Amniotic epithelial cell (primary cell): Measurements from ENCODE around the gene DNAJB14.
A peak's percentile ranks its signal among the peaks of the same experiment; 100 is the strongest.
"Not testable (repeated sequence)": the region's sequence is repeated elsewhere in the genome, so short reads cannot be mapped to it uniquely, and the experiment has no call there.

Experiments
- DNase-seq: peaks from one replicate; pipeline ENCODE4 v3.0.0-alpha.2; 2010; ENCODE audit warnings: low read depth

DNAJB14 gene

DNA sequence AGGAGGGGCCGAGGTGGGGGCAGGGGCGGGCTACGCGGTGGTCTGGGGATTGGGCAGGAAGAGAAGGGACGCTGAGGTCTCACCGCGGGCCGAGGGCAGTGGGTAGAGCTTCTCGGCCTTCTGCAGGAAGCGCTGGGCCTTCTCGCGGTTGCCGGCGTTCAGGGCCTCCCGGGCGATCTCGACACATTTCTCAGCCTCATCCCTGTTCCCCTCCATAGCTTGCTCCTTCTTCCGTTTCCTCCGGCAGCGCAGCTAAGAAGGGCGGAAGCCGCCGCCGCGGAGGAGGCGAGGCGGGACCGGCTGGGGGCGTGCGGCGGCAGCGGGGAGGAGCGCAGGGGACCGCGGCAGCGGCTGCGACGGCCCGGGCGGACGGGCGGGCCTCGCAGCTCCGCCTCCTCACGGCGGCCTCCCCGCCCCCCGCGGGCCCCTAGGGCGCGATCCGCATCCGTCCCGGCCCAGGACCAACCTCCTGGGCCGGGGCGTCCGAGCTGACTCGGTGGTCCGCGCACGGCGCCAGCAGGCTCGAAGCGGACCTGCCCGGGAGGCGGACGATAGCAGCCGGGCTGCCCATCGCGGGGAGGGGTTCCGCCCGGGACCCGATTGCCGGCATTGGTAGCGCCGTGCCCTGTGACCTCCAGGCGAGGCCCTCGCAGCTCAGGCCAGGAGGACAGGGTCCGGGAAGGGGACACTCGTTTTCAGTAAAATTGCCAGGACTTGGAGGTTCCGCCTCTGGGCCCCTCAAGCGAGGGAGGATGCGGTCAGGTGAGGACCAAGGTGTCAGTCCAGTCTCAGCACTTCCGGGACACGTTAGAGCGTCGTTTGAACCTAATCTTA lies at the start of gene DNAJB14:
Gene DNAJB14, minus strand, starts transcription at position 263 of the 834 bp plus-strand sequence. Its CDS starts 47 bp downstream, at position 216.
- peak; percentile 69 for DNase-seq

DNA sequence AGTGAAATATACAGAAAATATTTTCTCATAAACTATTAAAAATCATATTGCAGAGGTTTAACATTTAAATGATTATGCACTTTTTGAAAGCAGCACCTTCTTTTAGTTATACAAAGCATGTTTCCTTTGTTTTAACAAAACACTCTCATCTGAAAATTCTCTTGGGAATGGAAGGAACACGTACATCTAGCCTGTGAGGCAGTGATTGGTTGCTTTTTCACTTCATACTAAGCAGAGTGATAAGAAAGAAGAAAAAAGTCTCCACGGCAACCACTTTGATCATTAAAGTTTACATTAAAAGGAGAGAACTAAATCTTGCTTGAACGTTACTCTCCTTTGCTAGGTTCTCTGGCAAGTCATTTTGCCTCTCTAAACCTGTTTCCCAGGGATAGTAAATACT lies 45.3 kb upstream of the DNAJB14 start:
- no peak for DNase-seq

DNA sequence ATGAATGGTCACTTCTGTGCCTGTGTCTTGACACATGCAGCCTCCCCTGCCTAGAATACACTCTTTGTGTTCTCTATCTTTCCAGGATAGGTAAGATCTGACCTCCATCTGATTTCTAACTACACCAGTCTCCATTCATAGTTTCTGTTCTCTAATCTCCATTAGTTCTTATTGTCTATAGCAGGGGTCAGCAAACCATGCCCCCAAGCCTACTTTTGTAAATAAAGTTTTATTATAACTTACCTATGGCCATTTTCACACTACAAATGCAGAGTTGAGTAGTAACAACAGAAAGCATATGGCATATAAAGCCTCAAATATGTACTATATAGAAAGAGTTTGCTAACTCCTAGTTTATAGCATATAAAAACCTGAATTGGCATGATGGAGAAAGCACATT lies 41.3 kb upstream of the DNAJB14 start:
- no peak for DNase-seq

DNA sequence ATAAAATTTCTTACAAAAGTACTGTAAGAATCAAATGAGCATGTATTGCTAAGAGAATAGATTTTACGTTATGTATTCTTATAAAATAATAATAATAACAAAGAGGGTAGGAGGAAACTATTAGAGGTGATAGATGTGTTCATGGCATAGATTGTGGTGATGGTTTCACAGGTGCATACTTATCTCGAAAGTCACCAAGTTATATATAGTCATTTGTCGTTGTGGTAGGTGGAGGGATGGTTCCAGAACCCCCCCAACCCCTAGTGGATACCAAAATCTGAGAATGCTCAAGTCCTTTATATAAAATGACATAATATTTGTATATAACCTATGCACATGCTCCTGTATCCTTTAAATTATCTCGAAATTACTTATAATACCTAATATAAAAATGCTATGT lies 40.4 kb upstream of the DNAJB14 start:
- DNase-seq, result no peak

DNA sequence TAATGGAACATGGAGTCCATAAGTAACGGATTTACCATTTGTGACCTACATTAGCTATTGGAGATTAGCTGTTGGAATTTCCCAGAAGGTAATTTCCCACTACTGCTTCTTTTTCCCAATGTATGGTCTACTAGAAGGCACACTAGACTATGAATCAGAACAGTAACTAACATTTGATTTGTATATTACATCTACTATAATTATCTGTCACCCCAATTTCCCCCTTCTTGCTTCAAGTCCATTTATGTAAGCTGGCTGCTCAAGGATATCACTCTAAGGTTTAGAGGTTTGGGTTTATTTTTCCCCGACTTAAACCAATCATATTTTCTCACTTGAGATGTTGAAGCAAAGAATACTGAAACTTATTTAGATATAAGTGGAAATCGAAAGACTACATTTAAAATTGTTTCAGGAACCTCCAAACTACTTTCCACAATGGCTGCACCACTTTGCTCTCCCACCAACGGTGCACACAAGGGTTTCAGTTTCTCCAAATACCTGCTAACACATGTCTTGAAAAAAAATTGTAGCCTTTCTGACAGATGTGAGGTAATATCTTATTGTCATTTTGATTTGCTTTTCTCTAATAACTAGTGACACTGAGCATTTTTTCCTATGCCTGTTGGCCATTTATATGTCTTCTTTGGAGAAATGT lies 37.0 kb upstream of the DNAJB14 start:
- DNase-seq, result no peak

DNA sequence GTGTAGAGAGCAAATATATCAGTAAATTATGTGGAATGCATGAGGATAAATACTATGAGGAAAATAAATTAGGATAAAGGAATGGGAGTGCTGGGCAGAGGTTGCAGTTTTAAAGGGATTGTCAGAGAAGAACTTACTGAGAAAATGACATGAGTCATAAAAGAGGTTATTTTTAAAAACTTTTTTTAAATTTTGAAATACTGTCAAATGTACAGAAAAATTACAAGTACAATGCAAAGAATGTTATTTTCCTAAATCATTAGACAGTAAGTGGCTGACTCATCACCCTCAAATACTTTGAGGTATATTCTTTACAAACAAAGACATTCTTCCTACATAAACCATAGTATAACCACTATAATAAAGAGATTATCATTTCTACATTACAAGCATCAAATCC lies 33.5 kb upstream of the DNAJB14 start:
- peak; percentile 8 for DNase-seq

GRCh38 chr4:99971453-99972111 lies 25.2 kb upstream of the DNAJB14 start:
- DNase-seq, result no peak

- DNase-seq, result peak; percentile 84
Measured at GRCh38 chr4:99968330-99968729, 21.9 kb upstream of the DNAJB14 start.

GRCh38 chr4:99966692-99967091 lies 20.3 kb upstream of the DNAJB14 start:
- peak; percentile 72 for DNase-seq

DNA sequence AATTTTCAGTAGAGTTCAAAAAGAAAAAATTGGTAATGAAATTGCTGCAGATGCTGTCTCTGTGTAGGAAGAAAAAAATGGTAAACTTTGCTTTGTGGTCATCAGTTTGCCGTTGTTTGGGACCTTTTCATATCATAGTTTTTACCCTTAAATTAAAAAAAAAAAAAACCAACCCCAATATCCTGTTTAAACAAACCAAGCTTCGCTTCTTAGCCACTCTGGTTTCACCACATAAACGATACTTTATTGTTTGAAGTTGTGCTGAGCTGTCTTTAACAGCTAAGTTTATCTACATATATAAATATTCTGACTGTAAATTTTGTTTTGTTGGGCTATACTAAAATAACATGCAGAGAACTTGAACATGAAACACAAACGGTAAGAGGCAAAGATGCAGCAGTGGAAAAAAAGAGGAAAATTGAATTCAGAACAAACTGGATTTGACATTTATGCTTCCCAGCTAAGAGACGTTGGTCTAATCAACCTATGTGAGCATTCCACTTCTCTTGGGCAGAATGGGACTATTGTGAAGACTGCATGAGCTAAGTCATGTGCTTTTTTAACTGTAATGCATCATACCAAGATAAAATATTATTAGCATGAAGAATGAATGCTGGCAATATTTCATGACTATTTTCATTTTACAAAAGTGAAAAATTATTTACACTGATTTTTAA lies 19.4 kb upstream of the DNAJB14 start:
- DNase-seq, result no peak

DNA sequence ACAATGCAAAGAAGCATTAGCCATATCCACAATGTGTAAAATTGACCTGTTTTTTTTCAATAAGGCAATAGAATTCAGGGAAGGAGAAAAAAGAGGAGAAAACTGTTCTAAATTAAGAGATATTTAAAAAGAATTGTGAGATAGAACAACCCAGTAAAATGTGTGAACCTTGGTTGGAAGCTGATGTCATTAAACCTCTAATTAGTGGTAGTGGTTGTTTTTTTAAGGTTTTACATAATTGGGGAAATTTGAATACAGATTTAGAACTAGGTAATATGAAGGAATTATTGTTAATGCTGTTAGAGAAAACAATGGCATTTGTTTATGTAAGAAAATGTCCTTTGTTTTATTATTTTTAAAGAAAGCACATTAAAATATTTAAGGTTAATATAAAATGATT lies 18.8 kb upstream of the DNAJB14 start:
- no peak for DNase-seq

GRCh38 chr4:99961711-99962110 lies 15.3 kb upstream of the DNAJB14 start:
- DNase-seq, result no peak

GRCh38 chr4:99960648-99961047 lies 14.2 kb upstream of the DNAJB14 start:
- DNase-seq, result no peak

- DNase-seq, result not testable (repeated sequence)
Measured at GRCh38 chr4:99958207-99958606, 11.8 kb upstream of the DNAJB14 start.

DNA sequence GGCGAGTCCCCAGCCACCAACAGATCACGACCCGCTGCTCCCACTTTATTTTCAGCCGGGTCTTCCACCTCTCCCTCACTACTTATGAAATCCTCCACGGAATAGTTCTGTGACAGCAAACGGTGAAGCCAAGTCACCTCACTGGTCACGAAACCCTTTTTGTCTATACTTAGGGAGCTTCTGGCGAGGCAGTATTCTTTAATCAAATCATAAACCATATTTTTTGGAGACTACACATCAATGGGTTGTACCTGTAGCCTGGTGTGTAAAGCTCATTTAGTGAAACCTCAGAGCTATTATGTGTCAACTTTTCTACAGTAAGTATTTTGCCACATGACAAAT lies 4.5 kb upstream of the DNAJB14 start:
- DNase-seq, result no peak

DNA sequence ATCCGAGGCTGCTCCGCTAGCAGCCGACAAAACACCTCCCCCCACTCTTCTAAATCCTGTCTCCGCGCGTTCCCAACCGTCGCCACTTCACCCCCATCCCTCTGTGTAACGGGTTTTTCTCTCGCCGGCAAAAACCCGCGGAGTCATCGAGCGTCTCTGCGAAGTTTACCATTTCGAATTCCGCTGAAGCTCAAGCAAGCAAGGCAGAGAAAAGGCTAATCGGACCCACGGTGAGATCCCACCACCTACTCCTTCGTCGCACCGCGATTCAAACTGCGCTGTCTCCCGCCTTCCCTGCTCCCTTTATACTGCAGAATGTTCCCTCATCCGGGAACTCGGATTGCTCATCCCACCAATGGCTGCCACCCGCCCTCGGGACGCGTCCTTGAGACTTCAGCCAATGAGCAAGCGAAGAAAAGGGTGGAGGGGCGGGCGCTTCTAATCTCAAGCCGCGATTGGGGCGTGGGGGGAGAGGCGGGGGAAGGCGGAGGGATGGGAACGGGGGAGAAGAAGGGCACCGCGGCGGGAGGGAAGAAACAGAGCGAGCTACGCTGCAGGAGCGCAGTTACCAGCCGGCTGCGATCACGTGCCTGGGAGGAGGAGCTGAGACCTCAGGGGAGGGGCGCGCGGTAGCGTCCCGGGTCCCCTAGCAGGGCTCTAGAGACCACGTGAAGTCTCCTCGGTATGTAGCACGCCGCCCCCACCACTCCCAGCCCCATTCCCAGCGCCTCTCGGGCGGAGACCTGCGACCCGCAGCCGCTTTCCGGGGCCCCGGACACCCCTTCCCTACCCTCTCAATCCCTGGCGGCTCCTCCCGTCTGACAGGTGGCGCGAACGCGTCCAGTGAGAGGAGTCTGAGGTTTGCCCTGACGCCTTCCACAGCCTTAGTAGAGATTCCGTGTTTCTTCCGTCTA lies 3.8 kb upstream of the DNAJB14 start, which contains the start of gene H2AZ1:
Gene H2AZ1, minus strand, starts transcription at position 277 of the 914 bp plus-strand sequence. Its CDS starts 105 bp downstream, at position 172.
- DNase-seq, result peak; percentile 98

DNA sequence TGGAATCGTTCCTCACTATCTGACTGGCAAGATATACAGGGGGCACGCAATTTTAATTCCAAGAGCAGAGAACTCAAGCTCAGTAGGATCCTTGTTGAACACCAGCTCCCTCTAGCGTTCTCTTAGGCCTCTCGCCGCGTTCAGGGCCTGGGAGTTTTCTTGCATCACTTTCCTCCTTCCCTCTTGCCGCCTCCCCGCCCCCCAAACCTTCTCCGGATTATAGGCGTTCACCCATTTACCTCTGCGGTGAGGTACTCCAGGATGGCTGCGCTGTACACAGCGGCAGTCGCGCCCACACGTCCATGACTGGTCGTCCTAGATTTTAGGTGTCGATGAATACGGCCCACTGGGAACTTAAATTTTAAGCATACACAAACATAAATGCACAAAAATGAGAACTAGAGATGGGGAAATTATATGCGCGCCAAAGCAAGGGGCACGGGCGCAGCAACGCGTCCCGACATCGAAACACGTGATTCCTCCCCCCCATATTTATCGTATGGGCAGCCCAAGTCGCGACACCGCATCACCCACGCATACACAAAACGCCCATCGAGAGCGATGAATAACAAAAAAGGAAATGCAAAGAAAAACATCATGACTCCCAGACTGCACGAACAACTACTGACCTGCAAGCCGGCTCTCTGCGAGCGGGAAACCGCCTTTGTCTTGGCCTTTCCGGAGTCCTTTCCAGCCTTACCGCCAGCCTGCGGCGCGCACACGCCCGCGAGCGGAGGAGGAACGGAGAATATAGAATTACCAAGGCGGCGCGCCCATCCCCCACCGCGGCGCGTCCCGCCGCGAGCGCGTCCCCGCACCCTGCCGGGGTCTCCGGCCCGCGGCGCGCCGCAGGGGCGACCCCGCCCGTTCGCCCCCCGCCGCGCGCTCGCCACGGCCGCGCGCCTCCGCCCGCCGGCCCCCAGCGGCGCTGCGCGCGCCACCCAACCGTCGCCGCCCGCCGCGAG lies 2.9 kb upstream of the DNAJB14 start:
- peak; percentile 90 for DNase-seq

GRCh38 chr4:99947608-99948007 lies 1.2 kb upstream of the DNAJB14 start:
- DNase-seq, result no peak

DNA sequence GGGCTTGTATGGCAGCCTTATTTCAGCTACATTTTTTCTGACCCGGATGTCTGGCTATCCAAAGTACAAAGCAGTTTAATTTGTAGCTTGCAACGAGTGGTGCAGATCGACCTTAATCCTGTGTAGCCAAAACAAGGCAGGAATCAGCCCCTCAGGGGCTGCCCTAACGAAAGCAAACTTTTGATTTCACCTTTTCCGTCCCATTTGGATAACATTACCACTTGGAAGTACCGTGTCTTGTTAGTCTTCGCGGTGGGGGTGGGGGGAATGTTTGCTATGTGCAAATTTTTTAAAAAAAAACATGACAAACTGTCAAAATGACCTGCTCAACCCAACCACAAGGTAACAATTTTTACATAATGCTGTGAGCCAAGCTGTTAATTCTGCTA lies 766 bp upstream of the DNAJB14 start:
- no peak for DNase-seq

DNA sequence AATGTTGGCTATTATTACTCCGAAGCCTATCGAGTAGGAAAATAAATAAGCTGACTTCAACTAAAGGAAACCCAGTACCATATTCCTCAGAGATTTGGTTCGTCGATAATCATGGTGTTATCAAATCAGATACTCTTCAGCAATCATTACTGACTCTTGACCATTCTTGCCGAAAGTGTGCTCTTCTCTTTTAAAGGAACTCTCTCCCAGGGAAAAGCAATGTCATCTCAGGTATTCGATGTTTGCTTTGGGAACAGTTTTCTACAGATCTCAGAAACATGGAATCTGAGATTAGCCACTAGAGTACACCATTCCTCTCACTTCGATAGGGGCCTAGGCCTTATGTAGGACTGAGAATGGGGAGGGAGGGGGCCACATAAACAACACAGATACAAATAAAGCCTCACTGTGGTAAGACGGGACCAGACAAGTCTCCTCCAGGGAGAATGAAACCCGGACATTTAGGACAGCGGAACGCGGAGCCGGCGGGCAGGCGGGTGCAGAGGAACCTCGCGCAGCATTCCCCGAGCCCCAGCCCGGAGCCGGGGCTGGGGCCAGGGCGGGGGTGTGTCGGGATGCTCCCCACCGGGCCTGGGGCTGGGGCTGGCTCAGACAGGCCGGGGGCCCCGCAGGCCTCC lies 581 bp downstream of the DNAJB14 start:
- no peak for DNase-seq
